B cell (primary cell): ENCODE results near the gene CABCOCO1. TPM values are rescaled to one million over a fixed set of nuclear protein-coding genes. Genes with fewer than 3 reads are reported as not detected.

Experiments used
- ATAC-seq: fragments of 200-7000 bp; cut with Tn5 transposase; one replicate; pipeline ENCODE4 v1.10.0; 2021; ENCODE audit warnings: low read depth, mild to moderate bottlenecking, moderate number of reproducible peaks, moderate library complexity
- CTCF ChIA-PET: fragments of 350-600 bp; sonication (Branson Sonifier 250); formaldehyde crosslinking; loops from one replicate; lab custom pipeline; 2021; ENCODE audit warnings: antibody characterized with exemption, inconsistent platforms; lab: Charles Lee
- POLR2A ChIA-PET: fragments of 350-600 bp; sonication (Branson Sonifier 250); formaldehyde crosslinking; loops from one replicate; lab custom pipeline; 2021; ENCODE audit warnings: antibody characterized with exemption; lab: Charles Lee
- DNase-seq: peaks from one replicate; pipeline ENCODE4 v3.0.0; 2013
- H2AFZ ChIP-seq: 2 replicates; pipeline ENCODE4 v1.6.1; 2012; ENCODE audit warnings: mild to moderate bottlenecking, low read depth, low read length; ENCODE audit not compliant: insufficient read depth, poor library complexity, severe bottlenecking
- H3K27ac ChIP-seq, 2 donors: 1 replicate in 1 of 2; 2 replicates in 1 of 2; pipeline ENCODE4 v1.5.1; 2012 to 2013; ENCODE audit warnings: low read length in 2 of 2, mild to moderate bottlenecking in 2 of 2, moderate library complexity in 1 of 2
- H3K27me3 ChIP-seq, 4 experiments: fragments of 200-600 bp in 1 of 4; sonication (generic) in 1 of 4; replicated peaks in 1 of 4; 1 replicate in 2 of 4; 2 replicates in 2 of 4; pipeline versions ENCODE4 v1.6.1 to v1.7.0; 2013 to 2016; ENCODE audit warnings: low read length in 3 of 4, mild to moderate bottlenecking in 2 of 4, mixed read lengths in 1 of 4, moderate library complexity in 1 of 4; ENCODE audit not compliant: insufficient read depth in 4 of 4, control insufficient read depth in 3 of 4; ENCODE audit errors: control extremely low read depth in 1 of 4
- H3K36me3 ChIP-seq, 2 experiments: replicated peaks in 1 of 2; 1 replicate in 1 of 2; 2 replicates in 1 of 2; pipeline versions ENCODE4 v1.6.1 to v1.7.1; 2013; ENCODE audit warnings: low read length in 1 of 2; ENCODE audit not compliant: insufficient read depth in 2 of 2, control insufficient read depth in 1 of 2; ENCODE audit errors: control extremely low read depth in 1 of 2, extremely low read depth in 1 of 2
- H3K4me1 ChIP-seq, 2 donors: fragments of 200-600 bp in 1 of 2; sonication (generic) in 1 of 2; 1 replicate in 1 of 2; 2 replicates in 1 of 2; pipeline versions ENCODE4 v1.5.1 to v1.6.1; 2013 to 2017; ENCODE audit warnings: low read length in 2 of 2; ENCODE audit not compliant: control insufficient read depth in 2 of 2, insufficient read depth in 2 of 2
- H3K4me2 ChIP-seq: replicated peaks from 2 replicates; pipeline ENCODE3; 2012; ENCODE audit warnings: mild to moderate bottlenecking, low read depth, low read length; ENCODE audit not compliant: poor library complexity, severe bottlenecking
- H3K4me3 ChIP-seq, 5 experiments: fragments of 200-600 bp in 1 of 5; sonication (generic) in 1 of 5; 1 replicate in 3 of 5; 2 replicates in 2 of 5; pipeline versions ENCODE4 v1.5.1 to v1.7.0; 2011 to 2016; ENCODE audit warnings: low read length in 4 of 5, mild to moderate bottlenecking in 4 of 5, low read depth in 2 of 5, control low read depth in 1 of 5, moderate library complexity in 1 of 5; ENCODE audit not compliant: insufficient read depth in 1 of 5; ENCODE audit errors: control extremely low read depth in 1 of 5, extremely low read depth in 1 of 5
- H3K79me2 ChIP-seq: fragments of 200-600 bp; sonication (generic); one replicate; pipeline ENCODE4 v1.6.0; 2016; ENCODE audit warnings: low read length; ENCODE audit not compliant: control insufficient read depth, insufficient read depth
- H3K9ac ChIP-seq: fragments of 200-600 bp; sonication (generic); 2 replicates; pipeline ENCODE4 v1.6.1; 2017; ENCODE audit warnings: mild to moderate bottlenecking, low read length, moderate library complexity
- H3K9me3 ChIP-seq, 3 donors: one replicate each; pipeline versions ENCODE4 v1.6.1 to v1.7.1; 2013; ENCODE audit warnings: low read length in 2 of 3; ENCODE audit not compliant: control insufficient read depth in 2 of 3, insufficient read depth in 1 of 3; ENCODE audit errors: control extremely low read depth in 1 of 3
- H4K20me1 ChIP-seq: 2 replicates; pipeline ENCODE4 v1.6.0; 2012; ENCODE audit warnings: mild to moderate bottlenecking, low read length; ENCODE audit not compliant: insufficient read depth, control insufficient read depth, poor library complexity, severe bottlenecking
- H3K27ac Mint-ChIP-seq: one replicate; pipeline ENCODE4 v1.8.0; 2021; ENCODE audit warnings: mixed read lengths
- H3K27me3 Mint-ChIP-seq: one replicate; pipeline ENCODE4 v1.8.0; 2021; ENCODE audit warnings: mixed read lengths
- H3K4me1 Mint-ChIP-seq: one replicate; pipeline ENCODE4 v1.8.0; 2021; ENCODE audit warnings: mixed read lengths
- H3K4me3 Mint-ChIP-seq: one replicate; pipeline ENCODE4 v1.8.0; 2021; ENCODE audit warnings: mixed read lengths
- H3K9me3 Mint-ChIP-seq: one replicate; pipeline ENCODE4 v1.8.0; 2022; ENCODE audit warnings: mixed read lengths; ENCODE audit not compliant: insufficient read depth
- EZH2 ChIP-seq: IDR thresholded peaks from 2 replicates; pipeline ENCODE4 v1.6.1; 2012; ENCODE audit warnings: borderline replicate concordance, low read depth, mild to moderate bottlenecking, moderate library complexity, low read length; ENCODE audit not compliant: insufficient read depth, poor library complexity, severe bottlenecking
- WGBS: methylation state at CpG from one replicate; pipeline ENCODE4 v1.1.5; 2013; ENCODE audit warnings: missing lambda C conversion rate; ENCODE audit not compliant: insufficient coverage; 5-methylcytosine and 5-hydroxymethylcytosine counted together
- intact Hi-C: fragments of 100-400 bp; cut with micrococcal nuclease; formaldehyde crosslinking; loops from one replicate; pipeline ENCODE4 v1.10.0; 2022
- polyA plus RNA-seq: library from polyadenylated mRNA; depleted of rRNA; stranded (reverse); fragments of >200 nt; gene quantifications from 2 replicates; pipeline ENCODE4 v1.2.3, GENCODE V29; 2012
- total RNA-seq, 2 donors: library from RNA; stranded (reverse); fragments of 120-200 nt in 1 of 2; gene quantifications; 1 replicate in 1 of 2; 2 replicates in 1 of 2; pipeline versions ENCODE4 v1.2.3 to v1.2.4, GENCODE V29; 2013 to 2022
- TF ChIP-seq, protein P1 (sequence below): fragments of 200-600 bp; IDR thresholded peaks from one replicate; pipeline ENCODE4 v1.8.0; 2022; ENCODE audit warnings: antibody characterized with exemption, mild to moderate bottlenecking

CABCOCO1 gene
- total and polyA plus RNA-seq, 2 donors (not counting 1 experiment from before 2014, with no cell fraction given) = not detected

DNA sequence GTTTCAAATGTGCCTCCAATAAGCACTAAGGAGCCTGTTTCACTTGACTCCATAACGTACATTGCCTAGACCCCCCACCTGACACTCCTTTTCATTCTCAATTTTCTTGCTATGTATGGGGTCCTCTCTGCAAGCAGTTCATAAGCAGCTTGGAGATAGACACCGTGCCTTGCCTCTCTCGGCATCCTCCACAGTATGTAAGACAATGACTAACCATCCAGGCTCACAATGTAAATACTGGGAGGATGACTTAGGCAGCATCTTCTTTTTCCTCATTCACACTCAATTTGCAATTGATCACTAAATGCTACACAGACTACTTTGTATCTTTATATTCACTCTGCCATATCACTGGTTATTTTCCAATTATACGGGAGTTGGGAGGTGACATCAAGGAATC is 22.8 kb upstream of the CABCOCO1 start:
- Histone ChIP-seq H3K4me3 (no peak overlapping the region), H3K9ac (no peak overlapping the region), H3K4me1 (no peaks in the 10 kb centered on the region), H3K27me3 (no peaks in the 10 kb centered on the region), H3K4me2 (no peak overlapping the region), H3K27ac (no peak overlapping the region), H3K36me3 (no peaks in the 10 kb centered on the region), H2AFZ (no peak overlapping the region), H3K9me3 (no peaks in the 10 kb centered on the region), H4K20me1 (no peaks in the 10 kb centered on the region), H3K79me2 (no peaks in the 10 kb centered on the region)
- ChIA-PET CTCF (no interaction called here), POLR2A (no interaction called here)
- ATAC-seq (no peak), DNase-seq (no peak)
- Mint-ChIP-seq H3K27ac (no peak overlapping the region), H3K4me3 (no peak overlapping the region), H3K4me1 (no peaks in the 10 kb centered on the region), H3K9me3 (no peaks in the 10 kb centered on the region), H3K27me3 (peaks cover 3% of the 10 kb centered on the region)
- intact Hi-C loops = no loop called here
- 75% methylated on average over 1 of the region's 4 CpGs for WGBS
- TF ChIP-seq, protein P1, sequence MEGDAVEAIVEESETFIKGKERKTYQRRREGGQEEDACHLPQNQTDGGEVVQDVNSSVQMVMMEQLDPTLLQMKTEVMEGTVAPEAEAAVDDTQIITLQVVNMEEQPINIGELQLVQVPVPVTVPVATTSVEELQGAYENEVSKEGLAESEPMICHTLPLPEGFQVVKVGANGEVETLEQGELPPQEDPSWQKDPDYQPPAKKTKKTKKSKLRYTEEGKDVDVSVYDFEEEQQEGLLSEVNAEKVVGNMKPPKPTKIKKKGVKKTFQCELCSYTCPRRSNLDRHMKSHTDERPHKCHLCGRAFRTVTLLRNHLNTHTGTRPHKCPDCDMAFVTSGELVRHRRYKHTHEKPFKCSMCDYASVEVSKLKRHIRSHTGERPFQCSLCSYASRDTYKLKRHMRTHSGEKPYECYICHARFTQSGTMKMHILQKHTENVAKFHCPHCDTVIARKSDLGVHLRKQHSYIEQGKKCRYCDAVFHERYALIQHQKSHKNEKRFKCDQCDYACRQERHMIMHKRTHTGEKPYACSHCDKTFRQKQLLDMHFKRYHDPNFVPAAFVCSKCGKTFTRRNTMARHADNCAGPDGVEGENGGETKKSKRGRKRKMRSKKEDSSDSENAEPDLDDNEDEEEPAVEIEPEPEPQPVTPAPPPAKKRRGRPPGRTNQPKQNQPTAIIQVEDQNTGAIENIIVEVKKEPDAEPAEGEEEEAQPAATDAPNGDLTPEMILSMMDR = no peak
- TF ChIP-seq EZH2 = no peak

DNA sequence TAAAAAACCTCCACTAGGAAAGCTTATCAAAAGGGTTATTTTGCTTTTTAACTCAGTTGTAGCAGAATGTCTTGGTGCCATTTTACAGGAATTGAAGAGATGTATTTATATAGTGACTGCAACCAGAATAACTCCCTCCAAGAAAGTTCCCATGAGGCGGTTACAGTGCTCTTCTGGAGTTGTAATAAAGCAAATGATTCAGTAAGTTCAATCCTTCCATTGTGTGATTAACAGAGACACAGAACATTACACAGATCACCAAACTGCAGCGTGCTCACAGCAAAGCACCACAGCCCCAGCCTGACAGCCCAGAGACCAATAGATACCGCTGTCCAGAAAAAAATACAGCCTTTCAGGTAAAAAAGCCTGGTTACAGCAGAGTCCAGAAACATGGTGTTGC is 21.9 kb upstream of the CABCOCO1 start:
- DNase-seq (no peak), ATAC-seq (no peak)
- Mint-ChIP-seq H3K4me3 (no peak overlapping the region), H3K9me3 (no peaks in the 10 kb centered on the region), H3K4me1 (no peaks in the 10 kb centered on the region), H3K27me3 (peaks cover 3% of the 10 kb centered on the region), H3K27ac (no peak overlapping the region)
- Histone ChIP-seq H3K4me2 (no peak overlapping the region), H3K27ac (no peak overlapping the region), H3K9ac (no peak overlapping the region), H4K20me1 (no peaks in the 10 kb centered on the region), H3K36me3 (no peaks in the 10 kb centered on the region), H3K79me2 (no peaks in the 10 kb centered on the region), H2AFZ (no peak overlapping the region), H3K4me3 (no peak overlapping the region), H3K27me3 (no peaks in the 10 kb centered on the region), H3K4me1 (no peaks in the 10 kb centered on the region), H3K9me3 (no peaks in the 10 kb centered on the region)
- WGBS = 94% methylated on average over 2 of the region's 3 CpGs
- ChIA-PET CTCF (no interaction called here), POLR2A (no interaction called here)
- TF ChIP-seq, protein P1 = no peak
- no peak for TF ChIP-seq EZH2
- intact Hi-C loops = no loop called here
